Erythroblast (primary cell): ENCODE data around the gene DNER.

Experiments used
- GATA1 ChIP-seq: IDR thresholded peaks from 2 replicates; pipeline ENCODE4 v1.6.1; 2011; ENCODE audit warnings: low read depth, mild to moderate bottlenecking, control low read depth, low read length, moderate library complexity
- POLR2A ChIP-seq: IDR thresholded peaks from 2 replicates; pipeline ENCODE4 v1.6.1; 2011; ENCODE audit warnings: mild to moderate bottlenecking, low read length

GRCh38 chr2:229695961-229696360, 18.4 kb downstream of the DNER start:
- TF ChIP-seq POLR2A (no peak), GATA1 (no peak)
